H9 (cell line): ENCODE data around the gene INPP5F. TPM values are rescaled to one million over a fixed set of nuclear protein-coding genes. Genes with fewer than 3 reads are reported as not detected.

Source experiments
- DNase-seq: peaks from one replicate; pipeline ENCODE4 v3.0.0-alpha.2; 2017
- H2AFZ ChIP-seq: one replicate; pipeline ENCODE4 v1.6.1; 2013; ENCODE audit warnings: mild to moderate bottlenecking, low read length, control low read depth, moderate library complexity
- H2AK5ac ChIP-seq: 2 replicates; pipeline ENCODE4 v1.6.1; 2013; ENCODE audit warnings: low read length, control low read depth, mixed read lengths; ENCODE audit not compliant: insufficient read length
- H2BK120ac ChIP-seq: one replicate; pipeline ENCODE4 v1.6.1; 2013; ENCODE audit warnings: low read depth, mild to moderate bottlenecking, low read length, control low read depth, inconsistent platforms; ENCODE audit not compliant: poor library complexity, severe bottlenecking
- H2BK12ac ChIP-seq: 2 replicates; pipeline ENCODE4 v1.6.1; 2013; ENCODE audit warnings: low read length, control low read depth, mixed read lengths, low read depth; ENCODE audit not compliant: insufficient read length
- H2BK15ac ChIP-seq: 2 replicates; pipeline ENCODE4 v1.6.1; 2013; ENCODE audit warnings: low read depth, low read length, control low read depth
- H2BK20ac ChIP-seq: one replicate; pipeline ENCODE4 v1.6.1; 2013; ENCODE audit warnings: low read depth, mild to moderate bottlenecking, low read length, control low read depth, inconsistent platforms; ENCODE audit not compliant: poor library complexity, severe bottlenecking
- H2BK5ac ChIP-seq: 2 replicates; pipeline ENCODE4 v1.6.1; 2013; ENCODE audit warnings: low read length, control low read depth, mixed read lengths; ENCODE audit not compliant: insufficient read length
- H3K14ac ChIP-seq: 2 replicates; pipeline ENCODE4 v1.6.1; 2013; ENCODE audit warnings: low read length, control low read depth; ENCODE audit not compliant: insufficient read depth
- H3K18ac ChIP-seq: 2 replicates; pipeline ENCODE4 v1.6.1; 2013; ENCODE audit warnings: low read depth, mild to moderate bottlenecking, mixed read lengths, low read length, control low read depth; ENCODE audit not compliant: insufficient read length
- H3K23ac ChIP-seq: 2 replicates; pipeline ENCODE4 v1.6.1; 2013; ENCODE audit warnings: low read length, control low read depth, mixed read lengths, low read depth; ENCODE audit not compliant: insufficient read length
- H3K23me2 ChIP-seq: 2 replicates; pipeline ENCODE4 v1.6.1; 2013; ENCODE audit warnings: low read depth, mild to moderate bottlenecking, mixed read lengths, low read length, control low read depth; ENCODE audit not compliant: insufficient read length, poor library complexity, severe bottlenecking
- H3K27ac ChIP-seq: 2 replicates; pipeline ENCODE4 v1.5.1; 2013; ENCODE audit warnings: low read length, control low read depth, mixed read lengths, low read depth; ENCODE audit not compliant: insufficient read length
- H3K27me3 ChIP-seq: 2 replicates; pipeline ENCODE4 v1.6.1; 2013; ENCODE audit warnings: low read length, control low read depth, inconsistent platforms; ENCODE audit not compliant: insufficient read depth
- H3K4ac ChIP-seq: 2 replicates; pipeline ENCODE4 v1.6.1; 2013; ENCODE audit warnings: low read depth, mild to moderate bottlenecking, control low read depth, inconsistent platforms, low read length, moderate library complexity
- H3K4me1 ChIP-seq: 2 replicates; pipeline ENCODE4 v1.6.1; 2013; ENCODE audit warnings: low read length, control low read depth, inconsistent platforms; ENCODE audit not compliant: insufficient read depth
- H3K4me2 ChIP-seq: 2 replicates; pipeline ENCODE4 v1.6.1; 2013; ENCODE audit warnings: low read length, control low read depth, mixed read lengths; ENCODE audit not compliant: insufficient read length, insufficient read depth
- H3K56ac ChIP-seq: 2 replicates; pipeline ENCODE4 v1.6.1; 2013; ENCODE audit warnings: low read depth, mild to moderate bottlenecking, mixed read lengths, low read length, control low read depth; ENCODE audit not compliant: insufficient read length
- H3K79me1 ChIP-seq: 2 replicates; pipeline ENCODE4 v1.6.1; 2013; ENCODE audit warnings: low read depth, mild to moderate bottlenecking, moderate library complexity, low read length, control low read depth, inconsistent platforms; ENCODE audit not compliant: insufficient read depth, poor library complexity, severe bottlenecking
- H3K79me2 ChIP-seq: 2 replicates; pipeline ENCODE4 v1.6.1; 2013; ENCODE audit warnings: low read length, control low read depth, inconsistent platforms; ENCODE audit not compliant: insufficient read depth
- H3K9ac ChIP-seq: 2 replicates; pipeline ENCODE4 v1.6.1; 2013; ENCODE audit warnings: low read length, control low read depth, mixed read lengths; ENCODE audit not compliant: insufficient read length; ENCODE audit errors: extremely low read depth
- H3K9me3 ChIP-seq: one replicate; pipeline ENCODE4 v1.6.1; 2013; ENCODE audit warnings: low read depth, low read length, inconsistent platforms; ENCODE audit not compliant: control insufficient read depth
- H3T11ph ChIP-seq: one replicate; pipeline ENCODE4 v1.6.1; 2013; ENCODE audit warnings: mild to moderate bottlenecking, low read length, control low read depth, inconsistent platforms
- H4K20me1 ChIP-seq: one replicate; pipeline ENCODE4 v1.6.1; 2013; ENCODE audit not compliant: control insufficient read depth, insufficient read length, insufficient read depth
- H4K5ac ChIP-seq: 2 replicates; pipeline ENCODE4 v1.6.1; 2013; ENCODE audit warnings: low read depth, mild to moderate bottlenecking, mixed read lengths, low read length, control low read depth; ENCODE audit not compliant: insufficient read length
- H4K8ac ChIP-seq: replicated peaks from 2 replicates; pipeline ENCODE4 v1.6.1; 2013; ENCODE audit warnings: low read length, control low read depth, mixed read lengths, low read depth; ENCODE audit not compliant: insufficient read length
- H4K91ac ChIP-seq: 2 replicates; pipeline ENCODE4 v1.6.1; 2013; ENCODE audit warnings: low read depth, mild to moderate bottlenecking, moderate library complexity, mixed read lengths, low read length, control low read depth; ENCODE audit not compliant: insufficient read length
- H3K27ac Mint-ChIP-seq, 3 experiments: 2 replicates in 2 of 3; 3 replicates in 1 of 3; pipeline ENCODE4 v1.8.0; 2020 to 2021; ENCODE audit warnings: mixed read lengths in 3 of 3, mild to moderate bottlenecking in 1 of 3, moderate library complexity in 1 of 3
- H3K27me3 Mint-ChIP-seq: 2 replicates; pipeline ENCODE4 v1.8.0; 2021; ENCODE audit warnings: low read depth, mild to moderate bottlenecking, moderate library complexity, mixed read lengths
- H3K36me3 Mint-ChIP-seq, 3 experiments: 2 replicates in 2 of 3; 3 replicates in 1 of 3; pipeline ENCODE4 v1.8.0; 2020 to 2021; ENCODE audit warnings: low read depth in 3 of 3, mixed read lengths in 3 of 3; ENCODE audit not compliant: insufficient read depth in 1 of 3
- H3K4me1 Mint-ChIP-seq, 2 experiments: 2 replicates each; pipeline ENCODE4 v1.8.0; 2020; ENCODE audit warnings: mixed read lengths in 2 of 2
- H3K4me3 Mint-ChIP-seq, 2 experiments: 2 replicates in 1 of 2; 3 replicates in 1 of 2; pipeline ENCODE4 v1.8.0; 2020 to 2021; ENCODE audit warnings: mild to moderate bottlenecking in 2 of 2, mixed read lengths in 2 of 2, moderate library complexity in 1 of 2
- H3K9me3 Mint-ChIP-seq, 2 experiments: 2 replicates in 1 of 2; 3 replicates in 1 of 2; pipeline ENCODE4 v1.8.0; 2020; ENCODE audit warnings: mild to moderate bottlenecking in 2 of 2, mixed read lengths in 2 of 2, moderate library complexity in 1 of 2
- CTCF ChIP-seq: fragments of 200-600 bp; sonication (generic); conservative IDR thresholded peaks from 3 replicates; pipeline ENCODE4 v1.8.0; 2021; ENCODE audit warnings: antibody characterized with exemption, mild to moderate bottlenecking
- WGBS: extraction: QIAGEN DNeasy Blood & Tissue Kit; methylation state at CpG from one replicate; pipeline ENCODE4 v1.1.7; 2013; ENCODE audit warnings: missing lambda C conversion rate, low lambda C conversion rate, mixed read lengths; ENCODE audit not compliant: insufficient read length; ENCODE audit errors: extremely low coverage; 5-methylcytosine and 5-hydroxymethylcytosine counted together
- total RNA-seq: library from RNA; stranded (reverse); gene quantifications from 2 replicates; pipeline ENCODE4 v1.2.1, GENCODE V29; 2021

The INPP5F gene
- total RNA-seq, 1 experiment from 2014 or later: 108 TPM

- H3K9me3 Mint-ChIP-seq: peaks cover 21 to 25% of the 10 kb centered on the region in 2 experiments
Measured at GRCh38 chr10:119703903-119704508, 21.8 kb upstream of the INPP5F start.

More at GRCh38 chr10:119703903-119704508, 21.8 kb upstream of the INPP5F start:
- Mint-ChIP-seq H3K4me3 (no peak overlapping the region), H3K27ac (no peak overlapping the region), H3K4me1 (peaks cover 25 to 31% of the 10 kb centered on the region in 2 experiments), H3K27me3 (no peaks in the 10 kb centered on the region; the same call in 1 of the 2 replicates), H3K36me3 (peaks cover 8 to 19% (median 11%) of the 10 kb centered on the region in 3 experiments)
- no peak overlapping the region for H4K5ac ChIP-seq
- no peak overlapping the region for H2AK5ac ChIP-seq
- peaks cover 3% of the 10 kb centered on the region; the same call in 1 of the 2 replicates for H3K4me1 ChIP-seq
- DNase-seq: no peak
- no peak overlapping the region for H3K56ac ChIP-seq
- H3K4ac ChIP-seq: no peak overlapping the region
- no peak overlapping the region for H2BK20ac ChIP-seq
- H4K91ac ChIP-seq: no peak overlapping the region
- H3T11ph ChIP-seq: no peak overlapping the region
- H3K27ac ChIP-seq: no peak overlapping the region
- H2BK120ac ChIP-seq: no peak overlapping the region
- H3K18ac ChIP-seq: no peak overlapping the region
- no peak for TF ChIP-seq CTCF
- H3K23ac ChIP-seq: no peak overlapping the region
- H3K9ac ChIP-seq: no peak overlapping the region
- H4K20me1 ChIP-seq: no peaks in the 10 kb centered on the region
- H3K79me2 ChIP-seq: no peaks in the 10 kb centered on the region
- no peak overlapping the region for H2BK15ac ChIP-seq
- H2BK12ac ChIP-seq: no peak overlapping the region
- no peak overlapping the region for H3K14ac ChIP-seq
- H3K23me2 ChIP-seq: no peaks in the 10 kb centered on the region
- no peaks in the 10 kb centered on the region for H3K27me3 ChIP-seq
- H4K8ac ChIP-seq: no peak overlapping the region
- H3K9me3 ChIP-seq: no peaks in the 10 kb centered on the region
- no peak overlapping the region for H2BK5ac ChIP-seq
- no CpG with 5 or more reads among the region's 9 CpGs for WGBS
- H2AFZ ChIP-seq: no peak overlapping the region
- H3K79me1 ChIP-seq: no peaks in the 10 kb centered on the region
- no peak overlapping the region for H3K4me2 ChIP-seq
